ENCODE data around the gene BBX.
A peak's percentile ranks its signal among the peaks of the same experiment; 100 is the strongest.

Gene BBX

GRCh38 chr3:107599772-107600145 lies 77.0 kb downstream of the BBX start:
- no peak for DNase-seq (ENCODE audit: low spot score)

DNA sequence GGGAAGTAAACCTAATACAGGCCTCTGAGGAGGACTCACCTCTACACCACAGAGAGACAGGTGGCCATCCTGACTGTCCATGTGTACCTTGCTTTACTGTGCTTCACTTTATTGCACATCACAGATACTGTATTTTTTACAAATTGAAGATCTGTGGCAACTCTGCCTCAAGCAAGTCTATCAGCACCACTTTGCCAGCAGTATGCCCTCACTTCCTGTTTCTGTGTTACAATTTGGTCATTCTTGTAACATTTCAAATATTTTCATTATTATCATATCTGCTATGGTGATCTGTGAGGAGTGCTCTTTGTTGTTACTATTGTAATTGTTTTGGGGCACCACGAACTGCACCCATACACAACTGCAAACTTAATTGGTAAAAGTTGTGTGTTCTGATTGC lies 78.0 kb downstream of the BBX start:
- DNase-seq (ENCODE audit: low spot score): no peak

- DNase-seq (ENCODE audit: low spot score): no peak
These were observed 81.5 kb downstream of the BBX start for GRCh38 chr3:107604057-107604822.

DNA sequence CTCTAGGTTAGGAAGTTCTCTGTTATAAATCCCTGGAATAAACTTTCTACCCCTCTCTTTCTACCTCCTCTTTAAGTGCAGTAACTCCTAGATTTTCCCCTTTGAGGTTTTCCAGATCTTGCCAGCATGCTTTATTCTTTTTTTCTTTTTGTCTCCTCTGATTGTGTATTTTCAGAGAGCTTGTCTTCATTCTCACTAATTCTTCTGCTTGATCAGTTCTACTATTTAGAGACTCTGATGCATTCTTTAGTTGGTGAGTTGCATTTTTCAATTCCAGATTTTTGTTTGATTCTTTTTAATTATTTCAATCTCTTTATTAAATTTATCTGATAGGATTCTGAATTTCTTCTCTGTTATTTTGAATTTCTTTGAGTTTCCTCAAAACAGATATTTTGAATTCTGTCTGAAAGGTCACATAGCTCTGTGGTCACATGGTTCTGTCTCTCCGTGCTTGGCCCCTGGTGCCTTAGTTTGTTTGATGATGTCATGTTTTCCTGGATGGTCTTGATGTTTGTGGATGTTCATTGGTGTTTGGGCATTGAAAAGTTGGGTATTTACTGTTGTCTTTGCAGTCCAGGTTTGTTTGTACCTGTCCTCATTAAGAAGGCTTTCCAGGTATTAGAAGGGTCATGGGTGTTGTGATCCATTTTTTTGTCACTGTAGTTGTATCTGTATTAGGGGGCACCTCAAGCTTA lies 89.2 kb downstream of the BBX start:
- DNase-seq (ENCODE audit: low spot score): no peak

GRCh38 chr3:107612664-107613084 lies 89.9 kb downstream of the BBX start:
- no peak for DNase-seq (ENCODE audit: low spot score)

- DNase-seq (ENCODE audit: low spot score): no peak
These were observed 96.8 kb downstream of the BBX start for GRCh38 chr3:107619549-107619948.

DNA sequence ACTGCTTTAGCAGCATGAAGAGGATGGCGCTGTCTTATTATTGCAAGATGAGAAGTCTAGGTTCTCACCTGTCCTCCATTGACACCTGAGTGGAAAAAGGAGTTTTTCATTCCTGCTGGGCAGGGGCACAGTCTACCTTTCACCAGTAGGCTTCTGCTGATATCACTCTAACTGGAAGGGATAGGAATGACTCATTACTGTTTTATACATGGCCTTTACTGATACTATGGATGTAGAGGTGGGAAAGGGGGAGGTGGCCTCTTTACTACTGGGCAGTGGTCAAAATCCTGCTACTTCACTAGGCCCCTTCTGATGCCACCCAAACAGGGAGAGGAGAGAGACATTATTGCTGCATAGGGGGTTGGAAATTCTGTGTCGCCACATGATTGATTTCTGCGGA lies 97.8 kb downstream of the BBX start:
- no peak for DNase-seq (ENCODE audit: low spot score)

DNA sequence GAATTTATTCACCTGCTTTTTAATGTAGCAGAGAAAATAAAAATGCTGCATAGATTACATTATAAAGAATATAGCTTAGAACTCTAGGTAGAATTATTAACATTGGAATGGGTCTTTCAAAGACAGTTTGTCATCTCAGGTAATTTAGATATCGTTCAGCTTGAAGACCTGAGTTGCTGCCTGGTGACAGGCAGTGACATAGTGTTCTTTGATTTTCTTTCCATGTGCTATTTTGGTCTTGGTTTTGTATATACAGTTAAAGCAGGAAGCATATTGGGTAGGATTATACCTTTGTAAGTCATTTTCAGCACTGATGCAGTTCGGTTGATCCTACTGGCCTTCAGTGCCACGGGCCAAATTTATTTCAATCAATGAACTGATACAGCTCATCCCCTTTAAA lies 98.7 kb downstream of the BBX start:
- no peak for DNase-seq (ENCODE audit: low spot score)

GRCh38 chr3:107627962-107628542 lies 105.3 kb downstream of the BBX start:
- DNase-seq (ENCODE audit: low spot score): no peak

GRCh38 chr3:107629566-107629965 lies 106.8 kb downstream of the BBX start:
- no peak for DNase-seq (ENCODE audit: low spot score)

GRCh38 chr3:107630779-107631178 lies 108.0 kb downstream of the BBX start:
- DNase-seq (ENCODE audit: low spot score): no peak

- DNase-seq (ENCODE audit: low spot score): no peak
These were observed 109.8 kb downstream of the BBX start for GRCh38 chr3:107632576-107632975.

GRCh38 chr3:107633327-107634098 lies 110.8 kb downstream of the BBX start:
- DNase-seq (ENCODE audit: low spot score): no peak

DNA sequence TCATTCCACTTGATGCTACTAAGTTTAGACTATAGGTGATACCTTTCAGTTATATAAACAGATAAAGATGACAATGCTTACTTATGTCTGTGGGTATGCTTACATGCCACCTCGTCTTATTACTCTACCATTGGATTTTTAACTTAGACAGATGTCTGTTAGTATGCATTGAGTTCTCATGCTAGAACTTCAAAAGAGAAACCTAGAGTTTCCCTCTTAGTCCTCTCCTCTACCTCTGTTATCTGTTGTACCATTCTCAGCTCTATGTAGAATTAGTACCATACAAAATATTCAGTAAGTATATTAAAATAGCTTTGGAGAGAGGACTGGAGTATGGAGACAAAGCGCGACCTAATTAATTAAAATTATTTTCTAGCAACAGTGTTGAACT lies 111.3 kb downstream of the BBX start:
- DNase-seq (ENCODE audit: low spot score): no peak

DNA sequence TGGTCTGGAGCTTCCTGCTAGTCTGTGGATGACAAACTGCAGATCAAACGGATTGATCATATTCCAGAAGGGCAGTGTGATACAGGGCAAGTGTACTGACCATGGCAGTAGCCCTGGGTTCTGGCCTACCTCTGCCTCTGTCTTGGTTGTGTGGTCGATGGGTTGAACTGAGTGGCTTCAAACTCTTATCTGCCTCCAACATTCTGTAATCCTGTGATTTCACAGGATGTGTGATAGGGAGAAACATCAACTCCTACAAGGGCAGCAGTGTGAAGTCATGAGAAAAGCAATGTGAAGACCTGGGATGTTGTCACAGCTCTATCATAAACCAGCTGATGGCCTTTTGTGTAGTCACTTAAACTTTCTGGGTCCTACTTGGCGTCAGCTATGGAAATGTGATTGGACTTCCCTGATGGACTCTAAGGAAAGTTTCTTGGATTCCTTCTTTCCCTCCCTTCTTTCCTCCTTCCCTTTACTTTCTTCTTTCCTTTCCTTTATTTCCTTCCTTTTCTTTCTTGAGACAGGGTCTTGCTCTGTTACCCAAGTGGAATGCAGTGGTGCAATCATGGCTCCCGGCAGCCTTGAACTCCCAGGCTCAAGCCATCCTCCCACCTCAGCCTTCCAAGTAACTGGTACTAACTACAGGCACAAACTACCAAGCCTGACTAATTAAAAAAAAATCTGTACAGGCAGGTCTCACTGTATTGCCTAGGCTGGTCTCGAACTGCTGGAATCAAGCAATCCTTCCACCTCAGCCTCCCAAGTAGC lies 114.8 kb downstream of the BBX start:
- DNase-seq (ENCODE audit: low spot score): no peak

DNA sequence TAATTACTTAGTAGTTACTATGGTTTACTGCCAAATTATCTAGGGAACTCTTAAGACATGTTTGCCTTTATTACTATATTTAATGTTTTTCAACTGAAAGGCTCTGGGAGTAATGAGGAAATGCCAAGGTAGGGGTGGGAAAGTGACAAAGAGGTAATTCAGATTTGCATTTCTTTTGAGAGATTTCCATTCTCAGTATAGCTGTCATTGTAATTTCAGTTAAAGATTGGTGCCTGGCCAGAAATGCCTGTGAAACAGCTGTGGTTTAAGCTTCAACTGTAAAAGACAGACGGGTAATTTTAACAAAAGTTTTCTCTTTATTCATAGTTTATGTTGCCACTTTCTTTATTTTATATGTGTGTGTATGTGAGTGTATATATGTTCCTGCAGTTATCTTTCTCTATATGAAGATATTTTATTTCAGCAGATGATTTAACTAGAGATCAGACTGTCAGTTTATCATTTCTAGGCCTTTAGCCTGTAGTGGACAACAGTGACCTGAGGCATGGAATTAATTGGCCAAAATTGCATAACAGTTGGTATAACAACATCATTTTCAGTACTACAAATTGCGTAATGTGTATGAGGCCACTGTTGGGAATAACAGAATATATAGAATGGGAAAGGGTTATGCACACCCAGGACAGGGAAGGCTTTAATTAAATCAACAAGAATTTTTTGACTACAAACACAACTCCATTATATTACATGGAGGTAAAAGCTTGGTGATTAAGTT lies 119.0 kb downstream of the BBX start:
- DNase-seq (ENCODE audit: low spot score): no peak

- DNase-seq (ENCODE audit: low spot score): peak; percentile 3
These were observed 120.5 kb downstream of the BBX start for GRCh38 chr3:107643038-107643883.

DNA sequence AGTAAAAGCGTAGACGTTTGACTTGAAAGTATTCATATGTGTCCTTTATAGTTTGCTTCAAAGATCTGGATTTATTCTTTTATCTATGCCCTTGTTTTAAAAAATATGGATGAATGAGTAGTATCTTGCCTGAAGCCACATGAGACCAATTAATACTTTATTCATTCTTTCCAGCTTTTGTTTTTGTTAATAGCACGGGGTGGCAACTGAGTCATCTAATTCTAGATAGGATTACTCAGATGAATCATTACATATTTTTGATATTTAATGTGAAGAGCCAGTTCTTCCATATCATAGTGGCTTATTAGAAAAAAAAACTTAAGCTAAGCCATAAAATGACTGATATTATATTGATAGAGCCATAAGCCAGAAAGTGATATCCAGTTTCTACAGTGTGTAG lies 121.9 kb downstream of the BBX start:
- DNase-seq (ENCODE audit: low spot score): no peak

- DNase-seq (ENCODE audit: low spot score): no peak
These were observed 128.0 kb downstream of the BBX start for GRCh38 chr3:107650788-107651187.

GRCh38 chr3:107651782-107652181 lies 129.0 kb downstream of the BBX start:
- no peak for DNase-seq (ENCODE audit: low spot score)

Measured in SW480 (cell line).